ENCODE data around the gene LRRC56. TPM values are rescaled to one million over a fixed set of nuclear protein-coding genes. Genes with fewer than 3 reads are reported as not detected.
A peak's percentile ranks its signal among the peaks of the same experiment; 100 is the strongest.

The LRRC56 gene
- total RNA-seq, 1 experiment from 2014 or later: 3.4 TPM

DNA sequence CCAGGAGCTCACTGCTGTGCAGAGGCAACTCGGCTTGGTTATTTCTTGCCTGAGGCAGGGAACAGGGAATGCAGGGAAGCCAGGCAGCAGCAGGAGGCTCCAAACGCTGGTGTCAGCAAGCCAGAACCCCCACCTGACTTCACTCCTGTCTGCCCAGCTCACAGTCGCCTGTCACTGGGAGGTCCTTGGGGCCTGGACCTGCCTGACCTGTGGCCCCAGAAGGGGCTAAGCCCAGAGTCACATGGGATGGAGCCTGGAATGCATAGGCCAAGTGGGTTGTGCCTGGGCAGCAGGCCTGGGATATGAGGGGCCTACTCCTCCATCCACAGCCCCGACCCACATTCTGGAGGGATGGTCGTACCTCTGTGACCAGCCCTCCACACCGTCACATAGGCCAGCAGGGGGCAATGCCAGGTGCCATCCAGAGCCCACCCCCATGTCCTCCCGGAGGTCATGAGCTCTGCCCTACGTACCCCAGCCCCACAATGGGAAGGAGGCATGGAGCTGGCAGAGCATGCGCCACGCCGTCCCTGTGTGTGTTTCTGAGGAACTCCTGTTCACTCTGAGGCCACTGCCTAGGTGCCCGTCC lies 28.7 kb downstream of the LRRC56 start:
- no peak overlapping the region for H2BK15ac ChIP-seq (ENCODE audit: low read depth, low read length)
- H2BK5ac ChIP-seq (ENCODE audit: insufficient read length, low read length): no peak overlapping the region
- no peak overlapping the region for H2AFZ ChIP-seq (ENCODE audit: low read length)
- peak; percentile 58 for DNase-seq
- no peak overlapping the region for H4K8ac ChIP-seq (replicated peaks; ENCODE audit: insufficient read length, low read depth, low read length)
- H4K20me1 ChIP-seq (ENCODE audit: control insufficient read depth, insufficient read depth, insufficient read length): no peaks in the 10 kb centered on the region
- H3K4ac ChIP-seq (ENCODE audit: low read depth, low read length): no peak overlapping the region
- no peak overlapping the region for H3K27ac ChIP-seq (ENCODE audit: insufficient read length, low read depth, low read length)
- no peaks in the 10 kb centered on the region for H3K9me3 ChIP-seq (ENCODE audit: control insufficient read depth, low read depth, low read length)
- H3K27ac Mint-ChIP-seq: 0 out of 7 replicates have a peak overlapping the region, but pooled peaks of 1 of the 3 experiments have one; percentile 47
- no peaks in the 10 kb centered on the region for H3K4me1 ChIP-seq (ENCODE audit: insufficient read depth, low read length)
- no peak overlapping the region for H3T11ph ChIP-seq (ENCODE audit: low read length)
- H2BK20ac ChIP-seq (ENCODE audit: low read depth, low read length, poor library complexity, severe bottlenecking): no peak overlapping the region
- no peak overlapping the region for H2BK120ac ChIP-seq (ENCODE audit: low read depth, low read length, poor library complexity, severe bottlenecking)
- no peak overlapping the region for H3K14ac ChIP-seq (ENCODE audit: insufficient read depth, low read length)
- peaks cover 0 to 11% (median 4%) of the 10 kb centered on the region in 3 experiments; a peak in 5 of 7 replicates for H3K36me3 Mint-ChIP-seq (ENCODE audit: insufficient read depth in 1 of 3, low read depth in 3 of 3)
- H3K4me1 Mint-ChIP-seq: peaks cover 20 to 32% of the 10 kb centered on the region in 2 experiments
- H3K56ac ChIP-seq (ENCODE audit: insufficient read length, low read depth, low read length): no peak overlapping the region
- 0 out of 5 replicates have a peak, but pooled peaks cover 0 to 2% of the 10 kb centered on the region in 2 experiments for H3K9me3 Mint-ChIP-seq
- no peak overlapping the region for H2AK5ac ChIP-seq (ENCODE audit: insufficient read length, low read length)
- no peak overlapping the region for H4K5ac ChIP-seq (ENCODE audit: insufficient read length, low read depth, low read length)
- no peak overlapping the region for H3K18ac ChIP-seq (ENCODE audit: insufficient read length, low read depth, low read length)
- H4K91ac ChIP-seq (ENCODE audit: insufficient read length, low read depth, low read length): no peak overlapping the region
- H3K79me1 ChIP-seq (ENCODE audit: insufficient read depth, low read depth, low read length, poor library complexity, severe bottlenecking): no peaks in the 10 kb centered on the region
- H3K23ac ChIP-seq (ENCODE audit: insufficient read length, low read depth, low read length): no peak overlapping the region
- no CpG with 5 or more reads among the region's 12 CpGs for WGBS (ENCODE audit: extremely low coverage, insufficient read length, low lambda C conversion rate)
- H3K4me2 ChIP-seq (ENCODE audit: insufficient read depth, insufficient read length, low read length): no peak overlapping the region
- H3K23me2 ChIP-seq (ENCODE audit: insufficient read length, low read depth, low read length, poor library complexity, severe bottlenecking): peaks cover 10% of the 10 kb centered on the region
- TF ChIP-seq CTCF (conservative IDR thresholded peaks at IDR 0.05): no peak
- no peaks in the 10 kb centered on the region for H3K27me3 ChIP-seq (ENCODE audit: insufficient read depth, low read length)
- H3K4me3 Mint-ChIP-seq: peak overlapping the region in 1 of 2 experiments; percentile 9; a peak in 1 of 5 replicates
- H3K9ac ChIP-seq (ENCODE audit: extremely low read depth, insufficient read length, low read length): no peak overlapping the region
- H2BK12ac ChIP-seq (ENCODE audit: insufficient read length, low read depth, low read length): no peak overlapping the region
- H3K27me3 Mint-ChIP-seq (ENCODE audit: low read depth): peaks cover 2% of the 10 kb centered on the region; the same call in 1 of the 2 replicates
- H3K79me2 ChIP-seq (ENCODE audit: insufficient read depth, low read length): no peaks in the 10 kb centered on the region
